WTC11 (cell line): ENCODE results near the gene KLHL29. TPM values are rescaled to one million over a fixed set of nuclear protein-coding genes. Genes with fewer than 3 reads are reported as not detected.

Experiments
- ATAC-seq: fragments of 200-7000 bp; cut with Tn5 transposase; 2 replicates; pipeline ENCODE4 v1.10.0; 2021; ENCODE audit warnings: mild to moderate bottlenecking, moderate library complexity
- CTCF ChIA-PET: fragments of 300-600 bp; sonication (Branson Sonifier 250); formaldehyde crosslinking; loops from one replicate; lab custom pipeline; 2021; ENCODE audit warnings: antibody characterized with exemption; lab: Charles Lee
- POLR2A ChIA-PET: fragments of 350-600 bp; sonication (Branson Sonifier 250); formaldehyde crosslinking; loops from one replicate; lab custom pipeline; 2021; ENCODE audit warnings: antibody characterized with exemption; lab: Charles Lee
- DNase-seq: peaks from one replicate; pipeline ENCODE4 v3.0.0; 2021; ENCODE audit warnings: low spot score
- H3K27ac Mint-ChIP-seq: 2 replicates; pipeline ENCODE4 v1.8.0; 2021; ENCODE audit warnings: mixed read lengths
- H3K27me3 Mint-ChIP-seq: 2 replicates; pipeline ENCODE4 v1.8.0; 2021; ENCODE audit warnings: low read depth, mild to moderate bottlenecking, moderate library complexity, mixed read lengths
- H3K36me3 Mint-ChIP-seq: 2 replicates; pipeline ENCODE4 v1.8.0; 2021; ENCODE audit warnings: mixed read lengths
- H3K4me1 Mint-ChIP-seq: 2 replicates; pipeline ENCODE4 v1.8.0; 2022; ENCODE audit warnings: mixed read lengths
- H3K4me3 Mint-ChIP-seq: 2 replicates; pipeline ENCODE4 v1.8.0; 2021; ENCODE audit warnings: mild to moderate bottlenecking, moderate library complexity, mixed read lengths
- H3K9me3 Mint-ChIP-seq: 2 replicates; pipeline ENCODE4 v1.8.0; 2021; ENCODE audit warnings: mixed read lengths
- ARID4B ChIP-seq: sonication (generic); formaldehyde crosslinking; IDR thresholded peaks from 2 replicates; pipeline ENCODE4 v1.8.0; 2023; ENCODE audit warnings: missing genetic modification reagents, mild to moderate bottlenecking, borderline replicate concordance
- ATF1 ChIP-seq: sonication (generic); formaldehyde crosslinking; IDR thresholded peaks from 2 replicates; pipeline ENCODE4 v1.8.1; 2023; ENCODE audit warnings: mild to moderate bottlenecking, moderate library complexity, missing genetic modification reagents
- CBFB ChIP-seq: sonication (generic); formaldehyde crosslinking; IDR thresholded peaks from 2 replicates; pipeline ENCODE4 v1.8.1; 2022; ENCODE audit warnings: mild to moderate bottlenecking, low read depth, missing genetic modification reagents
- CDX4 ChIP-seq: fragments of 250-450 bp; sonication (Bioruptor Pico); IDR thresholded peaks from 2 replicates; pipeline ENCODE4 v1.9.0; 2021; ENCODE audit warnings: moderate library complexity, mild to moderate bottlenecking, inconsistent platforms, borderline replicate concordance
- CTCF ChIP-seq: fragments of 200-600 bp; IDR thresholded peaks from 2 replicates; pipeline ENCODE4 v1.8.0; 2022; ENCODE audit warnings: antibody characterized with exemption
- E2F1 ChIP-seq: sonication (generic); formaldehyde crosslinking; IDR thresholded peaks from 2 replicates; pipeline ENCODE4 v1.8.0; 2022; ENCODE audit warnings: mild to moderate bottlenecking, missing genetic modification reagents
- MLX ChIP-seq: sonication (generic); formaldehyde crosslinking; IDR thresholded peaks from 2 replicates; pipeline ENCODE4 v1.8.1; 2023; ENCODE audit warnings: mild to moderate bottlenecking, missing genetic modification reagents, moderate library complexity
- NR1H2 ChIP-seq: sonication (generic); formaldehyde crosslinking; IDR thresholded peaks from 2 replicates; pipeline ENCODE4 v1.9.0; 2021; ENCODE audit warnings: mild to moderate bottlenecking, moderate library complexity, missing genetic modification reagents
- OVOL2 ChIP-seq: fragments of 250-450 bp; sonication (Bioruptor Pico); IDR thresholded peaks from 2 replicates; pipeline ENCODE4 v1.9.0; 2021; ENCODE audit warnings: mild to moderate bottlenecking, borderline replicate concordance
- USF1 ChIP-seq: sonication (generic); formaldehyde crosslinking; IDR thresholded peaks from 2 replicates; pipeline ENCODE4 v1.8.0; 2022; ENCODE audit warnings: mild to moderate bottlenecking, missing genetic modification reagents
- ZBTB21 ChIP-seq: sonication (generic); formaldehyde crosslinking; IDR thresholded peaks from 2 replicates; pipeline ENCODE4 v1.8.1; 2023; ENCODE audit warnings: mild to moderate bottlenecking, missing genetic modification reagents, borderline replicate concordance
- ZNF232 ChIP-seq: sonication (generic); formaldehyde crosslinking; IDR thresholded peaks from 2 replicates; pipeline ENCODE4 v1.8.0; 2022; ENCODE audit warnings: mild to moderate bottlenecking, missing genetic modification reagents
- ZNF425 ChIP-seq: fragments of 250-450 bp; sonication (Bioruptor Pico); conservative IDR thresholded peaks from 2 replicates; pipeline ENCODE4 v1.9.0; 2021; ENCODE audit warnings: mild to moderate bottlenecking
- ZNF532 ChIP-seq: fragments of 250-450 bp; sonication (Bioruptor Pico); IDR thresholded peaks from 2 replicates; pipeline ENCODE4 v1.9.0; 2021; ENCODE audit warnings: mild to moderate bottlenecking, borderline replicate concordance
- total RNA-seq: library from RNA; stranded (reverse); gene quantifications from 3 replicates; pipeline ENCODE4 v1.2.3, GENCODE V29; 2021

KLHL29 gene
- total RNA-seq, 1 experiment from 2014 or later, result 7.1 TPM

- DNase-seq (no peak), ATAC-seq (no peak)
- Mint-ChIP-seq H3K4me1 (peaks cover 39% of the 10 kb centered on the region), H3K27me3 (peaks cover under 1% of the 10 kb centered on the region; the same call in 1 of the 2 replicates), H3K27ac (no peak overlapping the region), H3K9me3 (no peaks in the 10 kb centered on the region), H3K36me3 (no peaks in the 10 kb centered on the region; the same call in 1 of the 2 replicates), H3K4me3 (no peak overlapping the region)
- ChIA-PET CTCF (interaction anchor here (0.9 to 1.4 kb wide), 3 partner anchors 9 to 23 kb away, joined by 3 to 4 read pairs (median 4); no protein-coding TSS in a partner anchor), POLR2A (no interaction called here)
- TF ChIP-seq MLX (CRISPR knock-in tag), result no peak
Measured at GRCh38 chr2:23482188-23482587, 97.2 kb downstream of the KLHL29 start.

GRCh38 chr2:23482607-23483006, 97.6 kb downstream of the KLHL29 start:
- peaks cover 35% of the 10 kb centered on the region for H3K4me1 Mint-ChIP-seq
- POLR2A ChIA-PET, result no interaction called here

More at GRCh38 chr2:23482607-23483006, 97.6 kb downstream of the KLHL29 start:
- no peak overlapping the region for H3K4me3 Mint-ChIP-seq
- no peak overlapping the region for H3K27ac Mint-ChIP-seq
- TF ChIP-seq OVOL2 (no peak), ATF1 (CRISPR knock-in tag) (no peak), CTCF (no peak), ZNF232 (CRISPR knock-in tag) (no peak), ZNF425 (CRISPR knock-in tag) (no peak), ARID4B (CRISPR knock-in tag) (no peak), ZNF532 (no peak), CBFB (CRISPR knock-in tag) (no peak), CDX4 (CRISPR knock-in tag) (no peak), MLX (CRISPR knock-in tag) (no peak), E2F1 (CRISPR knock-in tag) (no peak), NR1H2 (CRISPR knock-in tag) (no peak), ZBTB21 (no peak), USF1 (CRISPR knock-in tag) (no peak)
- ATAC-seq (no peak), DNase-seq (no peak)
- H3K36me3 Mint-ChIP-seq, result no peaks in the 10 kb centered on the region; the same call in 1 of the 2 replicates
- H3K27me3 Mint-ChIP-seq, result no peaks in the 10 kb centered on the region; the same call in 1 of the 2 replicates
- H3K9me3 Mint-ChIP-seq, result no peaks in the 10 kb centered on the region
- CTCF ChIA-PET, result interaction anchor here (1.4 kb wide), 1 partner anchor 22 kb away, joined by 4 read pairs; no protein-coding TSS in a partner anchor
